Measurements from ENCODE around the gene EXD3.

DNA sequence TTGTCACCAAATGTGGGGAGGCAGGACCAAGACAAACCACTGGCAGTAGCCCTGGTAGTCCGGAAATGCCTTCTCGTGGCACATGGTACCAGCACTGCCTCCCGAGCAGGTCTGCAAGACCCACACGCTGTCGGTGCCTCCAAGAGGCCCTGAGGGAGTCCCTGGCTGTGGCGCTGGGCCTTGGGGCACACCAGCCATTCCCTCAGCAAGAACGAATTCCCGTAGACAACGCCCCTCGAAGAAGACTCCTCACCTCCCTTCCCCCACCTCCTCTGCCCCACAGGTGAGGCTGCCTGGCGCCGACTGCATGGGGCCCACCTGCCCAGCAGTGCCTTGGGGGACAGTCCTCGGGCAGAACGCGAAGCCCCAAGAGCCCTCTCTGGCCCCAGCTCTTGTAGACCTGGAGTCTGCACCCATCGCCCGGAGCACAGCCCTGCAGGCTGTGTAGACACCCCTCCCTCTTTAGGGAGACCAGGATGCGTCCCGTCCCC lies 56.0 kb downstream of the EXD3 start:
- TF ChIP-seq EP300 (IDR thresholded peaks at IDR 0.05) (no peak), POLR2AphosphoS5 (IDR thresholded peaks at IDR 0.05) (no peak), POLR2A (IDR thresholded peaks at IDR 0.05) (no peak)
- TF ChIP-seq, protein P1, sequence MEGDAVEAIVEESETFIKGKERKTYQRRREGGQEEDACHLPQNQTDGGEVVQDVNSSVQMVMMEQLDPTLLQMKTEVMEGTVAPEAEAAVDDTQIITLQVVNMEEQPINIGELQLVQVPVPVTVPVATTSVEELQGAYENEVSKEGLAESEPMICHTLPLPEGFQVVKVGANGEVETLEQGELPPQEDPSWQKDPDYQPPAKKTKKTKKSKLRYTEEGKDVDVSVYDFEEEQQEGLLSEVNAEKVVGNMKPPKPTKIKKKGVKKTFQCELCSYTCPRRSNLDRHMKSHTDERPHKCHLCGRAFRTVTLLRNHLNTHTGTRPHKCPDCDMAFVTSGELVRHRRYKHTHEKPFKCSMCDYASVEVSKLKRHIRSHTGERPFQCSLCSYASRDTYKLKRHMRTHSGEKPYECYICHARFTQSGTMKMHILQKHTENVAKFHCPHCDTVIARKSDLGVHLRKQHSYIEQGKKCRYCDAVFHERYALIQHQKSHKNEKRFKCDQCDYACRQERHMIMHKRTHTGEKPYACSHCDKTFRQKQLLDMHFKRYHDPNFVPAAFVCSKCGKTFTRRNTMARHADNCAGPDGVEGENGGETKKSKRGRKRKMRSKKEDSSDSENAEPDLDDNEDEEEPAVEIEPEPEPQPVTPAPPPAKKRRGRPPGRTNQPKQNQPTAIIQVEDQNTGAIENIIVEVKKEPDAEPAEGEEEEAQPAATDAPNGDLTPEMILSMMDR (IDR thresholded peaks at IDR 0.05), result no peak

Data from sigmoid colon (tissue), 4 donors.